Endothelial cell of umbilical vein (primary cell): Measurements from ENCODE around the gene KATNAL2.

Experiments used
- CTCF ChIP-seq, 2 donors: IDR thresholded peaks; 1 replicate in 1 of 2; 2 replicates in 1 of 2; pipeline ENCODE4 v1.5.1; 2011; ENCODE audit warnings: low read length in 2 of 2, mild to moderate bottlenecking in 2 of 2, moderate library complexity in 2 of 2, control low read depth in 1 of 2, inconsistent platforms in 1 of 2, low read depth in 1 of 2; ENCODE audit not compliant: insufficient read depth in 1 of 2; ENCODE audit errors: extremely low read depth in 1 of 2
- EZH2 ChIP-seq: IDR thresholded peaks from 2 replicates; pipeline ENCODE4 v1.6.1; 2012; ENCODE audit warnings: borderline replicate concordance, low read depth, mild to moderate bottlenecking, moderate library complexity, low read length, inconsistent platforms; ENCODE audit not compliant: severe bottlenecking
- POLR2A ChIP-seq: IDR thresholded peaks from 2 replicates; pipeline ENCODE4 v1.6.1; 2012; ENCODE audit warnings: low read depth, mild to moderate bottlenecking, control low read depth, low read length

- no peak for TF ChIP-seq EZH2
- TF ChIP-seq POLR2A: no peak
- TF ChIP-seq CTCF (IDR thresholded peaks at IDR 0.05; ENCODE audit: extremely low read depth in 1 of 2, insufficient read depth in 1 of 2, low read depth in 1 of 2, low read length in 2 of 2): no peak
Observed at GRCh38 chr18:47146206-47146605, 228.8 kb downstream of the KATNAL2 start.
